Keratinocyte (primary cell): Measurements from ENCODE around the gene TAOK2. TPM values are rescaled to one million over a fixed set of nuclear protein-coding genes. Genes with fewer than 3 reads are reported as not detected.

ENCODE experiments used
- DNase-seq: peaks from one replicate; pipeline ENCODE4 v3.0.0-alpha.2; 2011; ENCODE audit warnings: low read depth, missing footprints, low spot score
- FAIRE-seq: peaks from 2 replicates; lab custom pipeline; 2011; peaks lifted over from hg19 to GRCh38; lab: Jason Lieb, UNC
- H2AFZ ChIP-seq: 2 replicates; pipeline ENCODE4 v1.6.0; 2012; ENCODE audit warnings: low read length, control low read depth, inconsistent platforms; ENCODE audit not compliant: control insufficient read depth
- H3K27ac ChIP-seq: 2 replicates; pipeline ENCODE4 v1.5.1; 2011; ENCODE audit warnings: low read length; ENCODE audit not compliant: control insufficient read depth, insufficient read depth
- H3K27me3 ChIP-seq: 3 replicates; pipeline ENCODE4 v1.6.0; 2011; ENCODE audit warnings: low read length; ENCODE audit not compliant: control insufficient read depth, insufficient read depth; ENCODE audit errors: extremely low read depth
- H3K36me3 ChIP-seq, 2 experiments: 2 replicates in 1 of 2; 3 replicates in 1 of 2; pipeline ENCODE4 v1.5.1; 2011; ENCODE audit warnings: low read length in 2 of 2, mild to moderate bottlenecking in 1 of 2; ENCODE audit not compliant: control insufficient read depth in 2 of 2, insufficient read depth in 2 of 2; ENCODE audit errors: extremely low read depth in 1 of 2
- H3K4me1 ChIP-seq: 3 replicates; pipeline ENCODE4 v1.5.1; 2011; ENCODE audit warnings: low read length; ENCODE audit not compliant: control insufficient read depth, insufficient read depth; ENCODE audit errors: extremely low read depth
- H3K4me2 ChIP-seq: 3 replicates; pipeline ENCODE4 v1.6.0; 2011; ENCODE audit warnings: low read depth, low read length; ENCODE audit not compliant: control insufficient read depth, insufficient read depth; ENCODE audit errors: extremely low read depth
- H3K4me3 ChIP-seq, 3 experiments: fragments of 200-600 bp in 1 of 3; sonication (generic) in 1 of 3; 2 replicates in 2 of 3; 3 replicates in 1 of 3; pipeline ENCODE4 v1.5.1; 2011 to 2016; ENCODE audit warnings: low read length in 3 of 3, mild to moderate bottlenecking in 3 of 3, control low read depth in 2 of 3, inconsistent platforms in 1 of 3, low read depth in 1 of 3, mixed read lengths in 1 of 3, mixed run types in 1 of 3, moderate library complexity in 1 of 3; ENCODE audit not compliant: control insufficient read depth in 2 of 3, insufficient read depth in 2 of 3; ENCODE audit errors: extremely low read depth in 1 of 3
- H3K79me2 ChIP-seq: 2 replicates; pipeline ENCODE4 v1.6.0; 2012; ENCODE audit warnings: low read length; ENCODE audit not compliant: control insufficient read depth, insufficient read depth
- H3K9ac ChIP-seq: 3 replicates; pipeline ENCODE4 v1.6.0; 2011; ENCODE audit warnings: low read length; ENCODE audit not compliant: control insufficient read depth, insufficient read depth; ENCODE audit errors: extremely low read depth
- H3K9me1 ChIP-seq: 3 replicates; pipeline ENCODE4 v1.6.0; 2011; ENCODE audit warnings: low read length; ENCODE audit not compliant: control insufficient read depth, insufficient read depth; ENCODE audit errors: extremely low read depth
- H3K9me3 ChIP-seq: 2 replicates; pipeline ENCODE4 v1.5.1; 2012; ENCODE audit warnings: low read depth, low read length; ENCODE audit not compliant: control insufficient read depth
- H4K20me1 ChIP-seq: 3 replicates; pipeline ENCODE4 v1.6.0; 2011; ENCODE audit warnings: low read length; ENCODE audit not compliant: control insufficient read depth, insufficient read depth; ENCODE audit errors: extremely low read depth
- EZH2 ChIP-seq: IDR thresholded peaks from one replicate; pipeline ENCODE4 v1.6.1; 2012; ENCODE audit warnings: inconsistent platforms, mild to moderate bottlenecking, low read length, moderate library complexity
- dilution Hi-C: fragments of 300-500 bp; cut with MboI; formaldehyde crosslinking; loops from one replicate; pipeline ENCODE4 v1.7.0; 2020; ENCODE audit warnings: low sequenced_read_pairs; ENCODE audit not compliant: extremely low pct_ligation_motif_present
- polyA plus RNA-seq, 5 experiments: library from polyadenylated mRNA; depleted of rRNA in 3 of 5; stranded (reverse) in 3 of 5; stranded (forward) in 1 of 5; unstranded in 1 of 5; fragments of >200 nt; gene quantifications; 1 replicate in 1 of 5; 2 replicates in 3 of 5; 3 replicates in 1 of 5; pipeline versions ENCODE4 v1.2.1 to v1.2.3, GENCODE V29; 2011 to 2012; ENCODE audit warnings: missing spikeins in 2 of 5, low read depth in 1 of 5, low replicate concordance in 1 of 5
- TF ChIP-seq, protein P1 (sequence below), 3 experiments: IDR thresholded peaks in 1 of 3; conservative IDR thresholded peaks in 1 of 3; optimal IDR thresholded peaks in 1 of 3; 2 replicates in 2 of 3; 3 replicates in 1 of 3; pipeline versions ENCODE3 to v1.5.1; 2011; ENCODE audit warnings: low read length in 3 of 3, mild to moderate bottlenecking in 3 of 3, moderate library complexity in 2 of 3, control low read depth in 1 of 3, inconsistent platforms in 1 of 3; ENCODE audit not compliant: insufficient read depth in 2 of 3; ENCODE audit errors: extremely low read depth in 1 of 3

The TAOK2 gene
- polyA plus RNA-seq, 1 donor (not counting 4 experiments of a cell fraction or from before 2014, with no cell fraction given), result 13.8 TPM

DNA sequence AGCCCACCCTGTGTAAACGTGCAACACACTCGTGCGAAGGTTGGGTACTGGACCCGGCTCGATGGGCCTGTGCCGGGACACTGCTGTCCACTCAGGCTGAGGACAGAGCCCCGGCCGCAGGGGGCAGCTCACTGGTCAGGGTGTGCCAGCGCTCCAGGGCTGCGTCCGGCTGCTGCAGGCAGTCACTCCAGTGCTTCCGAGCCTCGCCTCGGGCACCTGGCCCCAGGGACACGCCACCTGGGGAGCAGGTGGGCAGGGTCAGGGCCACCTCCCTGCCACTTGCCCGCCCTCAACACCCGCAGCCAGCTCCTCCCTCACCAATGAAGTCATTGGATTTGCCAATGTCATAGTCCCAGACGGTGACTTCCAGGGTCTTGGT, 32.4 kb downstream of the TAOK2 start:
- Histone ChIP-seq H4K20me1 (no peaks in the 10 kb centered on the region), H3K27me3 (peaks cover 16% of the 10 kb centered on the region), H3K9me1 (no peaks in the 10 kb centered on the region), H3K4me3 (no peak overlapping the region), H3K4me2 (no peak overlapping the region), H3K4me1 (peaks cover 3% of the 10 kb centered on the region), H3K27ac (no peak overlapping the region), H2AFZ (no peak overlapping the region), H3K79me2 (no peaks in the 10 kb centered on the region), H3K9me3 (no peaks in the 10 kb centered on the region), H3K9ac (no peak overlapping the region), H3K36me3 (peaks cover 8 to 14% of the 10 kb centered on the region in 2 experiments)
- DNase-seq (no peak), FAIRE-seq (no peak)
- dilution Hi-C loops, result no loop called here
- TF ChIP-seq, protein P1, sequence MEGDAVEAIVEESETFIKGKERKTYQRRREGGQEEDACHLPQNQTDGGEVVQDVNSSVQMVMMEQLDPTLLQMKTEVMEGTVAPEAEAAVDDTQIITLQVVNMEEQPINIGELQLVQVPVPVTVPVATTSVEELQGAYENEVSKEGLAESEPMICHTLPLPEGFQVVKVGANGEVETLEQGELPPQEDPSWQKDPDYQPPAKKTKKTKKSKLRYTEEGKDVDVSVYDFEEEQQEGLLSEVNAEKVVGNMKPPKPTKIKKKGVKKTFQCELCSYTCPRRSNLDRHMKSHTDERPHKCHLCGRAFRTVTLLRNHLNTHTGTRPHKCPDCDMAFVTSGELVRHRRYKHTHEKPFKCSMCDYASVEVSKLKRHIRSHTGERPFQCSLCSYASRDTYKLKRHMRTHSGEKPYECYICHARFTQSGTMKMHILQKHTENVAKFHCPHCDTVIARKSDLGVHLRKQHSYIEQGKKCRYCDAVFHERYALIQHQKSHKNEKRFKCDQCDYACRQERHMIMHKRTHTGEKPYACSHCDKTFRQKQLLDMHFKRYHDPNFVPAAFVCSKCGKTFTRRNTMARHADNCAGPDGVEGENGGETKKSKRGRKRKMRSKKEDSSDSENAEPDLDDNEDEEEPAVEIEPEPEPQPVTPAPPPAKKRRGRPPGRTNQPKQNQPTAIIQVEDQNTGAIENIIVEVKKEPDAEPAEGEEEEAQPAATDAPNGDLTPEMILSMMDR (optimal IDR thresholded peaks at IDR 0.05 in 1 of 3, IDR thresholded peaks at IDR 0.05 in 1 of 3, conservative IDR thresholded peaks at IDR 0.05 in 1 of 3; ENCODE audit: extremely low read depth in 1 of 3, insufficient read depth in 2 of 3, low read length in 3 of 3), result no peak

GRCh38 chr16:30006659-30007377, 33.1 kb downstream of the TAOK2 start:
- Histone ChIP-seq H3K27ac (no peak overlapping the region), H3K4me3 (no peak overlapping the region), H3K9me3 (no peaks in the 10 kb centered on the region), H3K27me3 (peaks cover 21% of the 10 kb centered on the region), H3K4me2 (no peak overlapping the region), H2AFZ (no peak overlapping the region), H3K36me3 (peaks cover 8 to 10% of the 10 kb centered on the region in 2 experiments), H3K79me2 (no peaks in the 10 kb centered on the region), H4K20me1 (no peaks in the 10 kb centered on the region), H3K4me1 (peaks cover 3% of the 10 kb centered on the region), H3K9me1 (no peaks in the 10 kb centered on the region), H3K9ac (no peak overlapping the region)
- DNase-seq, result no peak
- FAIRE-seq, result no peak
- TF ChIP-seq EZH2, result no peak
- TF ChIP-seq, protein P1 (optimal IDR thresholded peaks at IDR 0.05 in 1 of 3, IDR thresholded peaks at IDR 0.05 in 1 of 3, conservative IDR thresholded peaks at IDR 0.05 in 1 of 3; ENCODE audit: extremely low read depth in 1 of 3, insufficient read depth in 2 of 3, low read length in 3 of 3), result no peak
- dilution Hi-C loops, result no loop called here
